ENCODE results near the gene KIAA0319L.

Gene KIAA0319L

GRCh38 chr1:35408925-35409324 lies 148.3 kb downstream of the KIAA0319L start:
- in situ Hi-C loops (cut with MboI; ENCODE audit: low pct_unique_long_range_greater_than_20kb, low sequenced_read_pairs, unreplicated experiment): no loop called here
- no peak for DNase-seq (ENCODE audit: low spot score)
- no peak for TF ChIP-seq CTCF (IDR thresholded peaks at IDR 0.05; ENCODE audit: extremely low read depth, insufficient read depth, missing control alignments)

GRCh38 chr1:35407743-35408142 lies 149.5 kb downstream of the KIAA0319L start:
- DNase-seq (ENCODE audit: low spot score): no peak
- in situ Hi-C loops (cut with MboI; ENCODE audit: low pct_unique_long_range_greater_than_20kb, low sequenced_read_pairs, unreplicated experiment): no loop called here
- TF ChIP-seq CTCF (IDR thresholded peaks at IDR 0.05; ENCODE audit: extremely low read depth, insufficient read depth, missing control alignments): no peak

- no peak for TF ChIP-seq CTCF (IDR thresholded peaks at IDR 0.05; ENCODE audit: extremely low read depth, insufficient read depth, missing control alignments)
- in situ Hi-C loops (cut with MboI; ENCODE audit: low pct_unique_long_range_greater_than_20kb, low sequenced_read_pairs, unreplicated experiment): no loop called here
- no peak for DNase-seq (ENCODE audit: low spot score)
Observed at GRCh38 chr1:35406103-35406502, 151.1 kb downstream of the KIAA0319L start.

- in situ Hi-C loops (cut with MboI; ENCODE audit: low pct_unique_long_range_greater_than_20kb, low sequenced_read_pairs, unreplicated experiment): no loop called here
- DNase-seq (ENCODE audit: low spot score): no peak
- no peak for TF ChIP-seq CTCF (IDR thresholded peaks at IDR 0.05; ENCODE audit: extremely low read depth, insufficient read depth, missing control alignments)
Observed at GRCh38 chr1:35401049-35401448, 156.2 kb downstream of the KIAA0319L start.

GRCh38 chr1:35398739-35399138 lies 158.5 kb downstream of the KIAA0319L start:
- no peak for DNase-seq (ENCODE audit: low spot score)
- no peak for TF ChIP-seq CTCF (IDR thresholded peaks at IDR 0.05; ENCODE audit: extremely low read depth, insufficient read depth, missing control alignments)
- in situ Hi-C loops (cut with MboI; ENCODE audit: low pct_unique_long_range_greater_than_20kb, low sequenced_read_pairs, unreplicated experiment): no loop called here

- no peak for DNase-seq (ENCODE audit: low spot score)
- TF ChIP-seq CTCF (IDR thresholded peaks at IDR 0.05; ENCODE audit: extremely low read depth, insufficient read depth, missing control alignments): no peak
- in situ Hi-C loops (cut with MboI; ENCODE audit: low pct_unique_long_range_greater_than_20kb, low sequenced_read_pairs, unreplicated experiment): no loop called here
Observed at GRCh38 chr1:35394386-35394785, 162.8 kb downstream of the KIAA0319L start.

Measured in GM13977 (cell line).